Pancreas (tissue), 10 donors: ENCODE data around the gene RC3H1. TPM values are rescaled to one million over a fixed set of nuclear protein-coding genes. Genes with fewer than 3 reads are reported as not detected.
"Not testable (repeated sequence)": the region's sequence is repeated elsewhere in the genome, so short reads cannot be mapped to it uniquely, and the experiment has no call there.

Experiments
- ATAC-seq, 4 donors: fragments of 200-7000 bp; cut with Tn5 transposase; one replicate each; pipeline versions ENCODE4 v1.8.0 to v1.9.1; 2020; ENCODE audit warnings: mild to moderate bottlenecking in 4 of 4, moderate library complexity in 4 of 4
- DNase-seq, 6 donors: peaks; one replicate each; pipeline ENCODE4 v3.0.0-alpha.2; 2020
- FAIRE-seq: peaks from 2 replicates; lab custom pipeline; 2012; peaks lifted over from hg19 to GRCh38; lab: Jason Lieb, UNC
- H3K27ac ChIP-seq, 4 donors: fragments of 200-600 bp; sonication (generic); 1 replicate in 3 of 4; 2 replicates in 1 of 4; pipeline versions ENCODE4 v1.5.0 to v1.8.0; 2020
- H3K27me3 ChIP-seq, 4 donors: fragments of 200-600 bp; one replicate each; pipeline ENCODE4 v1.8.0; 2021
- H3K36me3 ChIP-seq, 3 donors: fragments of 200-600 bp; sonication (generic) in 1 of 3; one replicate each; pipeline versions ENCODE4 v1.5.0 to v1.8.0; 2020 to 2021
- H3K4me1 ChIP-seq, 3 donors: fragments of 200-600 bp; one replicate each; pipeline ENCODE4 v1.8.0; 2021
- H3K4me3 ChIP-seq, 4 donors: fragments of 200-600 bp; sonication (generic) in 2 of 4; one replicate each; pipeline versions ENCODE4 v1.5.0 to v1.8.0; 2020 to 2021
- H3K9me3 ChIP-seq, 4 donors: fragments of 200-600 bp; one replicate each; pipeline ENCODE4 v1.8.0; 2021
- CTCF ChIP-seq, 4 donors: fragments of 200-600 bp; sonication (generic) in 3 of 4; IDR thresholded peaks; one replicate each; pipeline versions ENCODE4 v1.5.0 to v1.8.0; 2021; ENCODE audit warnings: antibody characterized with exemption in 4 of 4
- WGBS, 2 donors: extraction: QIAGEN DNeasy Blood & Tissue Kit; methylation state at CpG; one replicate each; pipeline ENCODE4 v1.1.7; 2013; 5-methylcytosine and 5-hydroxymethylcytosine counted together
- intact Hi-C, 3 donors: fragments of 100-400 bp; cut with DNase I; formaldehyde crosslinking; loops; one replicate each; pipeline versions ENCODE4 v1.11.1 to v1.14.2; 2022
- polyA plus RNA-seq, 2 donors: library from polyadenylated mRNA; stranded (reverse); fragments of 200-250 nt; gene quantifications; one replicate each; pipeline ENCODE4 v1.2.3, GENCODE V29; 2013
- total RNA-seq, 6 donors: library from RNA; stranded (reverse); fragmentation: NEBNext Ultra II Directional in 4 of 6; extraction: Animal tissue kit (Norgen Biotek cat#: 25700) in 4 of 6; gene quantifications; one replicate each; pipeline versions ENCODE4 v1.2.1 to v1.2.4, GENCODE V29; 2021 to 2023
- donor health status: healthy with polysubstance abuse.
- donor health status: DM: no; HTN: no; CAD: no; lungs with moderate emphysema.
- donor health status: DM: no; HTN: no; CAD: no.
- donor health status: control.
- donor health status: control.
- donor health status: Bipolar disorder and iron deficiency.
- donor health status: DM: yes; HTN: yes; CAD: no.
- donor health status: DM: no; HTN: no; CAD: no.
- donor health status: DM: no; HTN: no; CAD: no.
- donor health status: DM: yes; HTN: yes; CAD: no.

Gene RC3H1
- total RNA-seq (10 to 100 TPM; 11.4 to 27.9 (median 15.2) TPM), polyA plus RNA-seq (1 to 10 TPM; 2.7 to 4.4 TPM)

GRCh38 chr1:174022080-174022975, at the start of gene RC3H1:
Gene RC3H1 (minus strand): TSS chr1:174022357. CDS start chr1:173992985, 29,372 bp downstream.
- Histone ChIP-seq H3K4me3 (peak within 1 kb of the TSS; percentile 57 to 97 (median 91)), H3K9me3 (no peaks in the 10 kb centered on the region), H3K27ac (peak within 1 kb of the TSS; percentile 81 to 96 (median 92)), H3K27me3 (no peaks in the 10 kb centered on the region), H3K36me3 (no peaks in the 10 kb centered on the region), H3K4me1 (peaks cover 7 to 30% (median 28%) of the 10 kb centered on the region in 3 donors)
- intact Hi-C loops, result no loop called here
- WGBS, 2 donors, result 0 to 1% methylated on average over 52 to 78 of the region's 78 CpGs
- ATAC-seq, result peak; percentile 93 to 97 (median 94)
- TF ChIP-seq CTCF (IDR thresholded peaks at IDR 0.05), result no peak
- DNase-seq, result peak; percentile 89 to 96 (median 92)
- FAIRE-seq, result no peak

- no peaks in the 10 kb centered on the region for H3K4me1 ChIP-seq
- no peak overlapping the region for H3K4me3 ChIP-seq
- no peak for TF ChIP-seq CTCF (IDR thresholded peaks at IDR 0.05)
- intact Hi-C loops, result loop anchor here in 1 of 3 donors (10.0 kb wide), 1 partner anchor 216 kb away; no protein-coding TSS in a partner anchor
- H3K27me3 ChIP-seq, result no peaks in the 10 kb centered on the region
- WGBS, 2 donors, result 90 to 100% methylated on average over 1 of the region's 1 CpG
- H3K36me3 ChIP-seq, result no peaks in the 10 kb centered on the region
- DNase-seq (no peak), ATAC-seq (no peak), FAIRE-seq (no peak)
- no peak overlapping the region for H3K27ac ChIP-seq
- no peaks in the 10 kb centered on the region for H3K9me3 ChIP-seq
Measured at GRCh38 chr1:174070614-174071013, 48.5 kb upstream of the RC3H1 start.

- WGBS, 2 donors, result 90 to 97% methylated on average over 1 of the region's 1 CpG
- Histone ChIP-seq H3K36me3 (no peaks in the 10 kb centered on the region), H3K4me1 (no peaks in the 10 kb centered on the region), H3K27me3 (no peaks in the 10 kb centered on the region), H3K4me3 (no peak overlapping the region), H3K27ac (no peak overlapping the region), H3K9me3 (no peaks in the 10 kb centered on the region)
- ATAC-seq (no peak), FAIRE-seq (no peak), DNase-seq (no peak)
- intact Hi-C loops, result no loop called here
- TF ChIP-seq CTCF (IDR thresholded peaks at IDR 0.05), result no peak
Measured at GRCh38 chr1:174068000-174068399, 45.8 kb upstream of the RC3H1 start.

- 74 to 75% methylated on average over 4 of the region's 4 CpGs for WGBS, 2 donors
- no peak for TF ChIP-seq CTCF (IDR thresholded peaks at IDR 0.05)
- intact Hi-C loops, result no loop called here
- Histone ChIP-seq H3K4me1 (no peaks in the 10 kb centered on the region), H3K9me3 (no peaks in the 10 kb centered on the region), H3K36me3 (no peaks in the 10 kb centered on the region), H3K27ac (no peak overlapping the region), H3K27me3 (no peaks in the 10 kb centered on the region), H3K4me3 (no peak overlapping the region)
- ATAC-seq (no peak), DNase-seq (no peak), FAIRE-seq (no peak)
Measured at GRCh38 chr1:174060090-174060489, 37.9 kb upstream of the RC3H1 start.

- WGBS, 2 donors, result 91 to 93% methylated on average over 4 of the region's 4 CpGs
- no peak for TF ChIP-seq CTCF (IDR thresholded peaks at IDR 0.05)
- intact Hi-C loops, result no loop called here
- H3K27ac ChIP-seq, result no peak overlapping the region
- H3K4me3 ChIP-seq, result no peak overlapping the region
- H3K4me1 ChIP-seq, result no peaks in the 10 kb centered on the region
- DNase-seq (no peak), ATAC-seq (no peak), FAIRE-seq (no peak)
- H3K9me3 ChIP-seq, result no peaks in the 10 kb centered on the region
- H3K27me3 ChIP-seq, result no peaks in the 10 kb centered on the region
- H3K36me3 ChIP-seq, result no peaks in the 10 kb centered on the region
Measured at GRCh38 chr1:174058624-174059023, 36.5 kb upstream of the RC3H1 start.

- WGBS, 2 donors, result 90 to 92% methylated on average over 20 to 28 of the region's 28 CpGs
- H3K27me3 ChIP-seq, FAIRE-seq, intact Hi-C loops, ATAC-seq, DNase-seq, H3K27ac ChIP-seq, H3K4me1 ChIP-seq, H3K4me3 ChIP-seq, H3K9me3 ChIP-seq, H3K36me3 ChIP-seq: not testable (repeated sequence)
Measured at GRCh38 chr1:174056609-174057008, 34.5 kb upstream of the RC3H1 start.

- FAIRE-seq, H3K9me3 ChIP-seq, H3K36me3 ChIP-seq, ATAC-seq, DNase-seq, H3K4me3 ChIP-seq, H3K27me3 ChIP-seq, H3K4me1 ChIP-seq, H3K27ac ChIP-seq, intact Hi-C loops: not testable (repeated sequence)
- WGBS, 2 donors, result 91 to 92% methylated on average over 5 of the region's 5 CpGs
Measured at GRCh38 chr1:174055797-174056196, 33.6 kb upstream of the RC3H1 start.
